Activated CD8-positive, alpha-beta memory T cell treated with anti-CD3 and anti-CD28 coated beads for 36 hours (primary cell): ENCODE measurements around the gene PLCB2. TPM values are rescaled to one million over a fixed set of nuclear protein-coding genes. Genes with fewer than 3 reads are reported as not detected.

Experiments used
- CTCF ChIA-PET: fragments of 350-600 bp; sonication (Branson Sonifier 250); formaldehyde crosslinking; loops from one replicate; lab custom pipeline; 2021; ENCODE audit warnings: antibody characterized with exemption; lab: Charles Lee
- POLR2A ChIA-PET: fragments of 350-600 bp; sonication (Branson Sonifier 250); formaldehyde crosslinking; loops from one replicate; lab custom pipeline; 2021; ENCODE audit warnings: antibody characterized with exemption; lab: Charles Lee
- total RNA-seq, 2 experiments: library from RNA; stranded (reverse); gene quantifications; one replicate each; pipeline ENCODE4 v1.2.3, GENCODE V29; 2021

The PLCB2 gene
- total RNA-seq, 2 experiments from 2014 or later = 52.3 to 53.3 TPM

GRCh38 chr15:40320409-40320808 lies 12.7 kb upstream of the PLCB2 start:
- POLR2A ChIA-PET = interaction anchor here (1.0 kb wide), 1 partner anchor 12 kb away, joined by 3 read pairs; no protein-coding TSS in a partner anchor
- CTCF ChIA-PET = interaction anchor here (0.8 to 9.5 kb wide), 7 partner anchors 10 to 103 kb away, joined by 3 to 95 read pairs (median 5); partner anchors contain the start of genes ANKRD63, CCDC9B and PLCB2

- ChIA-PET CTCF (interaction anchor here (1.2 to 9.5 kb wide), 5 partner anchors 9 to 50 kb away, joined by 3 to 95 read pairs (median 3); partner anchors contain the start of gene CCDC9B), POLR2A (interaction anchor here (0.6 kb wide), 1 partner anchor 92 kb away, joined by 3 read pairs; no protein-coding TSS in a partner anchor)
These were observed 9.8 kb upstream of the PLCB2 start for GRCh38 chr15:40317580-40317979.

- POLR2A ChIA-PET = interaction anchor here (0.6 kb wide), 1 partner anchor 91 kb away, joined by 3 read pairs; no protein-coding TSS in a partner anchor
- CTCF ChIA-PET = interaction anchor here (0.6 to 9.5 kb wide), 4 partner anchors 21 to 51 kb away, joined by 3 to 95 read pairs (median 3); partner anchors contain the start of gene CCDC9B
These were observed 9.2 kb upstream of the PLCB2 start for GRCh38 chr15:40316931-40317330.

GRCh38 chr15:40314723-40315276 lies 7.1 kb upstream of the PLCB2 start:
- POLR2A ChIA-PET = no interaction called here

GRCh38 chr15:40313531-40314398 lies 6.0 kb upstream of the PLCB2 start:
- ChIA-PET CTCF (interaction anchor here (0.6 to 7.9 kb wide), 5 partner anchors 7 to 247 kb away, joined by 3 to 102 read pairs (median 10); partner anchors contain the start of gene INAFM2), POLR2A (no interaction called here)

More at GRCh38 chr15:40314723-40315276, 7.1 kb upstream of the PLCB2 start:
- CTCF ChIA-PET = interaction anchor here (1.6 to 9.5 kb wide), 3 partner anchors 23 to 40 kb away, joined by 5 to 95 read pairs (median 10); partner anchors contain the start of gene CCDC9B

GRCh38 chr15:40312370-40313158 lies 4.8 kb upstream of the PLCB2 start:
- POLR2A ChIA-PET = no interaction called here
- CTCF ChIA-PET = interaction anchor here (1.4 to 7.9 kb wide), 5 partner anchors 9 to 39 kb away, joined by 6 to 102 read pairs (median 59); partner anchors contain the start of gene INAFM2

- CTCF ChIA-PET = interaction anchor here (0.7 to 7.9 kb wide), 9 partner anchors 10 to 478 kb away, joined by 3 to 102 read pairs (median 5); partner anchors contain the start of genes ANKRD63 and INAFM2
- POLR2A ChIA-PET = no interaction called here
These were observed 3.3 kb upstream of the PLCB2 start for GRCh38 chr15:40310993-40311392.

- ChIA-PET POLR2A (interaction anchor here (1.6 to 2.0 kb wide), 2 partner anchors 27 to 31 kb away, joined by 6 to 7 read pairs; partner anchors contain the start of gene ANKRD63), CTCF (interaction anchor here (0.7 to 7.9 kb wide), 12 partner anchors 11 to 478 kb away, joined by 3 to 102 read pairs (median 5); partner anchors contain the start of genes ANKRD63 and INAFM2)
These were observed 2.5 kb upstream of the PLCB2 start for GRCh38 chr15:40310001-40310959.

GRCh38 chr15:40309344-40309862 lies 1.7 kb upstream of the PLCB2 start:
- ChIA-PET POLR2A (interaction anchor here (1.6 to 2.0 kb wide), 2 partner anchors 26 to 30 kb away, joined by 6 to 7 read pairs; partner anchors contain the start of gene ANKRD63), CTCF (interaction anchor here (0.8 to 7.9 kb wide), 12 partner anchors 8 to 231 kb away, joined by 3 to 102 read pairs (median 4); partner anchors contain the start of gene INAFM2)

- ChIA-PET POLR2A (interaction anchor here (1.2 to 1.8 kb wide), 3 partner anchors 16 to 27 kb away, joined by 3 to 7 read pairs (median 4); partner anchors contain the start of gene INAFM2), CTCF (interaction anchor here (0.8 to 7.9 kb wide), 12 partner anchors 12 to 134 kb away, joined by 3 to 102 read pairs (median 6); partner anchors contain the start of genes ANKRD63, BAHD1 and INAFM2)
These were observed 827 bp downstream of the PLCB2 start for GRCh38 chr15:40306908-40307307.

- CTCF ChIA-PET = interaction anchor here (1.1 to 7.9 kb wide), 5 partner anchors 18 to 38 kb away, joined by 3 to 102 read pairs (median 14); partner anchors contain the start of gene ANKRD63
- POLR2A ChIA-PET = no interaction called here
These were observed 1.4 kb downstream of the PLCB2 start for GRCh38 chr15:40306371-40306770.

GRCh38 chr15:40305281-40305680 lies 2.5 kb downstream of the PLCB2 start:
- POLR2A ChIA-PET = no interaction called here
- CTCF ChIA-PET = interaction anchor here (0.9 to 1.1 kb wide), 2 partner anchors 26 to 59 kb away, joined by 4 to 5 read pairs; no protein-coding TSS in a partner anchor

- POLR2A ChIA-PET = no interaction called here
- CTCF ChIA-PET = interaction anchor here (1.0 to 1.9 kb wide), 2 partner anchors 21 to 24 kb away, joined by 3 to 5 read pairs; partner anchors contain the start of gene ANKRD63
These were observed 4.2 kb downstream of the PLCB2 start for GRCh38 chr15:40303576-40303975.

GRCh38 chr15:40302981-40303380 lies 4.8 kb downstream of the PLCB2 start:
- ChIA-PET CTCF (interaction anchor here (1.0 to 1.9 kb wide), 2 partner anchors 20 to 24 kb away, joined by 3 to 5 read pairs; partner anchors contain the start of gene ANKRD63), POLR2A (no interaction called here)

- POLR2A ChIA-PET = no interaction called here
- CTCF ChIA-PET = interaction anchor here (1.1 to 1.9 kb wide), 2 partner anchors 23 kb away, joined by 3 to 5 read pairs; no protein-coding TSS in a partner anchor
These were observed 5.3 kb downstream of the PLCB2 start for GRCh38 chr15:40302288-40302886.
